Measurements from ENCODE around the gene RRH.
"Not testable (repeated sequence)": the region's sequence is repeated elsewhere in the genome, so short reads cannot be mapped to it uniquely, and the experiment has no call there.

The RRH gene

GRCh38 chr4:109873791-109874514 lies 46.2 kb downstream of the RRH start:
- H3K27me3 ChIP-seq (ENCODE audit: low read depth, low read length): no peaks in the 10 kb centered on the region
- H3K9me3 ChIP-seq (ENCODE audit: control insufficient read depth in 1 of 2, low read length in 2 of 2): no peaks in the 10 kb centered on the region
- H3K36me3 ChIP-seq (ENCODE audit: control insufficient read depth in 1 of 2, insufficient read depth in 2 of 2, low read length in 2 of 2): peaks cover 0 to 13% of the 10 kb centered on the region in 2 donors
- H3K4me1 ChIP-seq (ENCODE audit: control insufficient read depth in 1 of 2, insufficient read depth in 2 of 2, low read length in 2 of 2): no peaks in the 10 kb centered on the region
- no peak overlapping the region for H3K27ac ChIP-seq (ENCODE audit: low read length)
- no peak overlapping the region for H3K4me3 ChIP-seq (ENCODE audit: low read depth in 1 of 2, low read length in 2 of 2)

- no peak overlapping the region for H3K27ac ChIP-seq (ENCODE audit: low read length)
- H3K9me3 ChIP-seq (ENCODE audit: control insufficient read depth in 1 of 2, low read length in 2 of 2): no peaks in the 10 kb centered on the region
- peaks cover 0 to 3% of the 10 kb centered on the region in 2 donors for H3K36me3 ChIP-seq (ENCODE audit: control insufficient read depth in 1 of 2, insufficient read depth in 2 of 2, low read length in 2 of 2)
- H3K27me3 ChIP-seq (ENCODE audit: low read depth, low read length): no peaks in the 10 kb centered on the region
- H3K4me3 ChIP-seq (ENCODE audit: low read depth in 1 of 2, low read length in 2 of 2): no peak overlapping the region
- no peaks in the 10 kb centered on the region for H3K4me1 ChIP-seq (ENCODE audit: control insufficient read depth in 1 of 2, insufficient read depth in 2 of 2, low read length in 2 of 2)
Observed at GRCh38 chr4:109875106-109875505, 47.3 kb downstream of the RRH start.

GRCh38 chr4:109875553-109875952 lies 47.8 kb downstream of the RRH start:
- H3K27me3 ChIP-seq (ENCODE audit: low read depth, low read length); H3K27ac ChIP-seq (ENCODE audit: low read length); H3K4me3 ChIP-seq (ENCODE audit: low read depth in 1 of 2, low read length in 2 of 2); H3K9me3 ChIP-seq (ENCODE audit: control insufficient read depth in 1 of 2, low read length in 2 of 2); H3K4me1 ChIP-seq (ENCODE audit: control insufficient read depth in 1 of 2, insufficient read depth in 2 of 2, low read length in 2 of 2); H3K36me3 ChIP-seq (ENCODE audit: control insufficient read depth in 1 of 2, insufficient read depth in 2 of 2, low read length in 2 of 2): not testable (repeated sequence)

GRCh38 chr4:109876634-109877265 lies 49.0 kb downstream of the RRH start:
- H3K9me3 ChIP-seq (ENCODE audit: control insufficient read depth in 1 of 2, low read length in 2 of 2): no peaks in the 10 kb centered on the region
- no peak overlapping the region for H3K4me3 ChIP-seq (ENCODE audit: low read depth in 1 of 2, low read length in 2 of 2)
- no peak overlapping the region for H3K27ac ChIP-seq (ENCODE audit: low read length)
- H3K27me3 ChIP-seq (ENCODE audit: low read depth, low read length): no peaks in the 10 kb centered on the region
- no peaks in the 10 kb centered on the region for H3K4me1 ChIP-seq (ENCODE audit: control insufficient read depth in 1 of 2, insufficient read depth in 2 of 2, low read length in 2 of 2)
- H3K36me3 ChIP-seq (ENCODE audit: control insufficient read depth in 1 of 2, insufficient read depth in 2 of 2, low read length in 2 of 2): no peaks in the 10 kb centered on the region

- no peaks in the 10 kb centered on the region for H3K36me3 ChIP-seq (ENCODE audit: control insufficient read depth in 1 of 2, insufficient read depth in 2 of 2, low read length in 2 of 2)
- no peaks in the 10 kb centered on the region for H3K27me3 ChIP-seq (ENCODE audit: low read depth, low read length)
- H3K4me1 ChIP-seq (ENCODE audit: control insufficient read depth in 1 of 2, insufficient read depth in 2 of 2, low read length in 2 of 2): no peaks in the 10 kb centered on the region
- no peak overlapping the region for H3K4me3 ChIP-seq (ENCODE audit: low read depth in 1 of 2, low read length in 2 of 2)
- H3K27ac ChIP-seq (ENCODE audit: low read length): no peak overlapping the region
- H3K9me3 ChIP-seq (ENCODE audit: control insufficient read depth in 1 of 2, low read length in 2 of 2): no peaks in the 10 kb centered on the region
Observed at GRCh38 chr4:109877400-109877799, 49.6 kb downstream of the RRH start.

- H3K9me3 ChIP-seq (ENCODE audit: control insufficient read depth in 1 of 2, low read length in 2 of 2): no peaks in the 10 kb centered on the region
- H3K4me3 ChIP-seq (ENCODE audit: low read depth in 1 of 2, low read length in 2 of 2): no peak overlapping the region
- H3K27me3 ChIP-seq (ENCODE audit: low read depth, low read length): no peaks in the 10 kb centered on the region
- H3K36me3 ChIP-seq (ENCODE audit: control insufficient read depth in 1 of 2, insufficient read depth in 2 of 2, low read length in 2 of 2): no peaks in the 10 kb centered on the region
- no peaks in the 10 kb centered on the region for H3K4me1 ChIP-seq (ENCODE audit: control insufficient read depth in 1 of 2, insufficient read depth in 2 of 2, low read length in 2 of 2)
- no peak overlapping the region for H3K27ac ChIP-seq (ENCODE audit: low read length)
Observed at GRCh38 chr4:109878355-109878754, 50.6 kb downstream of the RRH start.

- no peaks in the 10 kb centered on the region for H3K36me3 ChIP-seq (ENCODE audit: control insufficient read depth in 1 of 2, insufficient read depth in 2 of 2, low read length in 2 of 2)
- H3K4me3 ChIP-seq (ENCODE audit: low read depth in 1 of 2, low read length in 2 of 2): no peak overlapping the region
- no peaks in the 10 kb centered on the region for H3K4me1 ChIP-seq (ENCODE audit: control insufficient read depth in 1 of 2, insufficient read depth in 2 of 2, low read length in 2 of 2)
- no peaks in the 10 kb centered on the region for H3K9me3 ChIP-seq (ENCODE audit: control insufficient read depth in 1 of 2, low read length in 2 of 2)
- no peaks in the 10 kb centered on the region for H3K27me3 ChIP-seq (ENCODE audit: low read depth, low read length)
- no peak overlapping the region for H3K27ac ChIP-seq (ENCODE audit: low read length)
Observed at GRCh38 chr4:109879081-109879480, 51.3 kb downstream of the RRH start.

GRCh38 chr4:109879636-109880314 lies 52.0 kb downstream of the RRH start:
- Histone ChIP-seq H3K27me3 (ENCODE audit: low read depth, low read length) (no peaks in the 10 kb centered on the region), H3K9me3 (ENCODE audit: control insufficient read depth in 1 of 2, low read length in 2 of 2) (no peaks in the 10 kb centered on the region), H3K36me3 (ENCODE audit: control insufficient read depth in 1 of 2, insufficient read depth in 2 of 2, low read length in 2 of 2) (no peaks in the 10 kb centered on the region), H3K4me1 (ENCODE audit: control insufficient read depth in 1 of 2, insufficient read depth in 2 of 2, low read length in 2 of 2) (no peaks in the 10 kb centered on the region), H3K27ac (ENCODE audit: low read length) (no peak overlapping the region), H3K4me3 (ENCODE audit: low read depth in 1 of 2, low read length in 2 of 2) (no peak overlapping the region)

GRCh38 chr4:109886303-109886702 lies 58.5 kb downstream of the RRH start:
- Histone ChIP-seq H3K27ac (ENCODE audit: low read length) (no peak overlapping the region), H3K27me3 (ENCODE audit: low read depth, low read length) (no peaks in the 10 kb centered on the region), H3K36me3 (ENCODE audit: control insufficient read depth in 1 of 2, insufficient read depth in 2 of 2, low read length in 2 of 2) (no peaks in the 10 kb centered on the region), H3K4me3 (ENCODE audit: low read depth in 1 of 2, low read length in 2 of 2) (no peak overlapping the region), H3K9me3 (ENCODE audit: control insufficient read depth in 1 of 2, low read length in 2 of 2) (no peaks in the 10 kb centered on the region), H3K4me1 (ENCODE audit: control insufficient read depth in 1 of 2, insufficient read depth in 2 of 2, low read length in 2 of 2) (no peaks in the 10 kb centered on the region)

GRCh38 chr4:109887071-109887470 lies 59.3 kb downstream of the RRH start:
- no peaks in the 10 kb centered on the region for H3K9me3 ChIP-seq (ENCODE audit: control insufficient read depth in 1 of 2, low read length in 2 of 2)
- no peaks in the 10 kb centered on the region for H3K27me3 ChIP-seq (ENCODE audit: low read depth, low read length)
- no peaks in the 10 kb centered on the region for H3K4me1 ChIP-seq (ENCODE audit: control insufficient read depth in 1 of 2, insufficient read depth in 2 of 2, low read length in 2 of 2)
- no peak overlapping the region for H3K27ac ChIP-seq (ENCODE audit: low read length)
- no peaks in the 10 kb centered on the region for H3K36me3 ChIP-seq (ENCODE audit: control insufficient read depth in 1 of 2, insufficient read depth in 2 of 2, low read length in 2 of 2)
- H3K4me3 ChIP-seq (ENCODE audit: low read depth in 1 of 2, low read length in 2 of 2): no peak overlapping the region

- no peaks in the 10 kb centered on the region for H3K9me3 ChIP-seq (ENCODE audit: control insufficient read depth in 1 of 2, low read length in 2 of 2)
- H3K27ac ChIP-seq (ENCODE audit: low read length): no peak overlapping the region
- no peaks in the 10 kb centered on the region for H3K36me3 ChIP-seq (ENCODE audit: control insufficient read depth in 1 of 2, insufficient read depth in 2 of 2, low read length in 2 of 2)
- H3K4me3 ChIP-seq (ENCODE audit: low read depth in 1 of 2, low read length in 2 of 2): no peak overlapping the region
- H3K27me3 ChIP-seq (ENCODE audit: low read depth, low read length): no peaks in the 10 kb centered on the region
- no peaks in the 10 kb centered on the region for H3K4me1 ChIP-seq (ENCODE audit: control insufficient read depth in 1 of 2, insufficient read depth in 2 of 2, low read length in 2 of 2)
Observed at GRCh38 chr4:109890076-109890475, 62.3 kb downstream of the RRH start.
